Endothelial cell of coronary artery (primary cell): ENCODE measurements around the gene DPP7. TPM values are rescaled to one million over a fixed set of nuclear protein-coding genes. Genes with fewer than 3 reads are reported as not detected.

Experiments used
- total RNA-seq: library from RNA; depleted of rRNA; stranded (reverse); fragments of >200 nt; gene quantifications from 2 replicates; pipeline ENCODE4 v1.2.3, GENCODE V29; 2014

DPP7 gene
- 76.0 and 87.4 TPM in 2 replicates for total RNA-seq

DNA sequence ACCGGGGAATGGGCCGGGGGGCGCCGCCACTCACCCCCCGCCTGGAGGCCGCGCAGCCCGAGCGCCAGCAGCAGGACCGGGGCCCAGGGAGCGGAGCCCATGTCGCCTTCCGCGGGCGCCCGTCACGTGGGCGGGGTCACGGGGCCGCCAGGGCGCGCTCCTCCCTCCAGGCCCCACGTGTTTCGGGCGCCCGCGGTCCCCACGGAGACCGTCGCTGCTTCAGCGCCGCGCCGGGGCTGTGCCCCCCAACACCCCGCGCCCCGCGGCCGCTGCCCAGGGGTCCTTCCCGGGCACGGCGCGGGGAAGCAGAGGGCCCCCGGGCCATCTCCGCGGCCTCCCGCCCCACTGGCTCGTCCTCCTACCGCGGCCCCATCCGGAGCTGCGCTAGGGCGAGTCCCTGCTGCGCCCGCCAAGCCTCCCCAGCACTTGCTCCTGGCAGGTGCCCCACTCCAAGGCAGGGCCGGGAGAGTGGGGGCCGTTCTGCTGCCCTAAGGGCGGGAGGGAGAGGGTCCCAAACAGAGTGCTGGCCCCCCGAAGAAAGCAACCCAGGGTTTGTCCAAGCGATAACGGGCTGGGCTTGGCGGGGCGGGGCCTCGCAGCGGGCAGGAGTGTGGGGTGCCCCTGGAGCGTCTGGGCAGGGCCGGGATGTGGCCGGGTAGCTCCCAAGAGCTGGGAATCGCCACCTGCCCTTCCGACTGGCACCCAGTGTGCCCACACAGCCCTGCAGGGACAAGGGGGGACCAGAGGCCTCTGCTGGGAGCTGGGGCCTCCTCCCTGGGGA lies at the start of gene DPP7:
DPP7 (minus strand) TSS at position 121 of the 781 bp plus-strand sequence; CDS start at position 101, 20 bp downstream.

DNA sequence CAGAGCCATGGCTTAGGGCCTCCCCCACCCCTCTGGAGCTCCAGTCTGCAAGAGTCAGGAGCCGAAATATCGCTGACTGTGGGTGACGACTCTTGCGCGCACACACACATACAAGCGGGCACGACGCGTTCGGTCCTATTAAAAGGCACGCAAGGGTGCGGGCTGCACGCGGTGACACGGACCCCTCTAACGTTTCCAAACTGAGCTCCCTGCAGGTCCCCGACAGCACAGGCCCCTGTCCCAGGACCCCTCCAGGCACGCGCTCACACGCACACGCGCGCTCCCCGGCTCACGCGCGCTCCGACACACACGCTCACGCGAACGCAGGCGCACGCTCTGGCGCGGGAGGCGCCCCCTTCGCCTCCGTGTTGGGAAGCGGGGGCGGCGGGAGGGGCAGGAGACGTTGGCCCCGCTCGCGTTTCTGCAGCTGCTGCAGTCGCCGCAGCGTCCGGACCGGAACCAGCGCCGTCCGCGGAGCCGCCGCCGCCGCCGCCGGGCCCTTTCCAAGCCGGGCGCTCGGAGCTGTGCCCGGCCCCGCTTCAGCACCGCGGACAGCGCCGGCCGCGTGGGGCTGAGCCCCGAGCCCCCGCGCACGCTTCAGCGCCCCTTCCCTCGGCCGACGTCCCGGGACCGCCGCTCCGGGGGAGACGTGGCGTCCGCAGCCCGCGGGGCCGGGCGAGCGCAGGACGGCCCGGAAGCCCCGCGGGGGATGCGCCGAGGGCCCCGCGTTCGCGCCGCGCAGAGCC lies 24.4 kb upstream of the DPP7 start, which contains the start of gene GRIN1:
GRIN1 (plus strand) TSS at position 433 of the 746 bp plus-strand sequence. CDS start 333 bp downstream, outside the sequence.

DNA sequence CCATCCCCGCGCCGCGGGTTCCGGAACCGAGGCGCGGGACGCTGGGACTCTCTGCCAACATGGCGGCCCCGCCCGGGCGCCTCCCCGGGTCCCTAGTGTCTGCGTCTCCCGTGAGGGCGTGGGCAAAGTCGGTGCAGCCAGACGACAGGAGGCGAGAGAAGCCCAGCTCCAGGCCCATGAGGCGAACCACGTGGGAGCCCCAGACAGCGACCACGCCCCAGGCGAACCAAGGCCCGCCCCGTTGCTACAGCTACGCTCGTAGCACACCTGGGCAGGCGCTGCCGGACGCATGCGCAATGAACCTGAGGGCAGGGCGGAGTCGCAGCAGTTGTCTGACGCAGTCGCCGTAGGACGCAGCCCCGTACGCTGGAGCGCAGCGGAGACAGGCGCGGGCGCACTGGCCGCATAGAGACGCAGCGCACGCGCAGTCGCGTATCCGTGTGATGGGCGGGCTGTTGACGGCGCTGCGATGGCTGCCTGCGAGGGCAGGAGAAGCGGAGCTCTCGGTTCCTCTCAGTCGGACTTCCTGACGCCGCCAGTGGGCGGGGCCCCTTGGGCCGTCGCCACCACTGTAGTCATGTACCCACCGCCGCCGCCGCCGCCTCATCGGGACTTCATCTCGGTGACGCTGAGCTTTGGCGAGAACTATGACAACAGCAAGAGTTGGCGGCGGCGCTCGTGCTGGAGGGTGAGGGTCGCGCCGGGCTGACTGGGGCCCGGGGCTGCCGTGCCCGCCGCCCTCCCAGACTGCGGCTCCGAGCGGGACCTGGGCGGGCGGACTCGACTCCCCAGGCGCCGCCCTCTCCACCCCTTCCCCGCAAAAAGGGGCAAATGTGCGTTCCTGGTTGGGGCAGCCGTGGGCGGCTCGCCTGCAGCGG lies 27.8 kb downstream of the DPP7 start, which contains the start of gene MAN1B1:
MAN1B1 (plus strand) TSS at position 455 of the 878 bp plus-strand sequence; CDS start at position 470, 15 bp downstream.

DNA sequence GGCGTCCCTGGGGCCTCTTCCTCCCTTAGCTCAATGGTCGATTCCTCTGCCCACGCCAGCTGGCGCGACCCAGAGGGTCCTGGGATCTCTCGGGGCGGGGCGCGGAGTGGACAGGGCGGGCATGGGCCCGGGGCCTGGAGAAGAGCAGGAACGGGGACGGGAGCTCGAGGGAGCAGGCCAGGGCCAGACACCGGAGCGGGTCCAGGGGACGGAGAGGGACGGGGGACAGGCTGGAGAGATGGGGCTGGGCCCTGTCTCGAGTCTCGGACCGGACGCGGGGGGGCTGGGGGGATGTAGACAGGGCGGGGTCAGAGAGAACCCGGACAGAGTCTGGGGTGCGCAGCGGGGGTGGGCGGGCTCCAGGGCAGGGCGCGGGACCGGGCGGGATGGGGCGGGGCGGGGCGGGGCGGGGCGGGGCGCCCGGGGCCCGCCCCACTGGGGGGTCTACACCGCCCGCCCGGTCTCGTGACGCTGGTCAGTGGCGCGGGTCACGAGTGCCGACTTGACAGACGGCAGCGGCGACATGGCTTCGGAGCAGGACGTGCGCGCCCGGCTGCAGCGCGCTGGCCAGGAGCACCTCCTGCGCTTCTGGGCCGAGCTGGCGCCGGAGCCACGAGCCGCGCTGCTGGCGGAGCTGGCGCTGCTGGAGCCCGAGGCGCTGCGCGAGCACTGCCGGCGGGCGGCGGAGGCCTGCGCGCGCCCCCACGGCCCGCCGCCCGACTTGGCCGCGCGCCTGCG lies 37.4 kb downstream of the DPP7 start, which contains the start of gene UAP1L1:
UAP1L1 (plus strand) TSS at position 508 of the 738 bp plus-strand sequence; CDS start at position 524, 16 bp downstream.

DNA sequence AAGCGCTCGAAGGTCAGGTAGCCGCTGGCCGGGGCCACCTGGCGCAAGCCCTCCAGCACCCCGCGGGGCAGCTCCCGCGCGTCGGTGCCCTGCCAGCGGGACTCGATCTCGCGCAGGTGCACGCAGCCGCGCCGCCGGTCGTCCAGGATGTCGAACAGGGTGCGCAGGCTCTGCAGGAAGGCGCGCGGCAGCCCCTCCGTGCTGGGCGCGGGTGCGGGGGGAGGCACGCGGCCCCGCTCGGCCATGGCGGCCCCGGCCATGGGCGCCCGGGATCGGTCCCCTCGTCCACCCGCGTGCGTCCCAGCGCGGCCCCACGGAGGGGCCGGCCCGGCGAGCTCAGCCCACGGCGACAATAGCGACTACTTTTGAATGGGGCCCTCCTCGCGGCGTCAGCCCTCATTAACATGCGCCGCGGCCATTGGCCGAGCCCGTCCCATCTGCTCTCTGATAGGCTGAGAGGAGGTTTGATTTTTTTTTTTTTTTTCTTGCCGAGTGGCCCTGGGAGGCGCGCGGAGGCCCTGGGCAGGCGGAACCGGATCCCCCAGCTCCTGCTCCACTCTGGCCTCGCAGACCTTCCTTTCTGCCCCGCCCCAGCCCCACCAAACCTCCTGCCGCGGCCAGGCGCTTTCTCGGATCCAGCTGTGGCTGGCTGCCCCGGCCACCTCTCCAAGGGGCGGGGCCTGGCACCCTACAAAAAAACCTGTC lies 44.2 kb downstream of the DPP7 start, which contains the start of gene SAPCD2:
SAPCD2 (minus strand) TSS at position 357 of the 705 bp plus-strand sequence; CDS start at position 260, 97 bp downstream.

Other genes with a start within 250 kb of the DPP7 start
- 442 and 468 TPM in 2 replicates for gene EDF1, start 248.4 kb downstream of the DPP7 start, total RNA-seq
- 11.6 and 16.9 TPM in 2 replicates for gene TRAF2, start 228.2 kb downstream of the DPP7 start, total RNA-seq
- gene FBXW5, start 170.0 kb downstream of the DPP7 start, total RNA-seq, result 154 and 194 TPM in 2 replicates
- 0.19 and 0.72 TPM in 2 replicates for gene C8G, start 169.5 kb downstream of the DPP7 start, total RNA-seq
- gene LCN12, start 162.5 kb downstream of the DPP7 start, total RNA-seq, result 0.09 TPM in 1 of 2 replicates, not detected in the other
- gene PTGDS, start 137.2 kb downstream of the DPP7 start, total RNA-seq, result 0.56 TPM in 1 of 2 replicates, not detected in the other
- 0.19 TPM in 1 of 2 replicates, not detected in the other for gene LCNL1, start 131.7 kb downstream of the DPP7 start, total RNA-seq
- gene PAXX, start 122.3 kb downstream of the DPP7 start, total RNA-seq, result 14.8 and 18.4 TPM in 2 replicates
- gene CLIC3, start 118.2 kb downstream of the DPP7 start, total RNA-seq, result 0.90 and 7.6 TPM in 2 replicates
- gene ABCA2, start 86.5 kb downstream of the DPP7 start, total RNA-seq, result 11.0 and 27.3 TPM in 2 replicates
- gene FUT7, start 82.6 kb downstream of the DPP7 start, total RNA-seq, result not detected in 2 replicates
- gene NPDC1, start 68.6 kb downstream of the DPP7 start, total RNA-seq, result 29.4 and 39.3 TPM in 2 replicates
- not detected in 2 replicates for gene ENTPD2, start 60.7 kb downstream of the DPP7 start, total RNA-seq
- 5.5 and 15.9 TPM in 2 replicates for gene SAPCD2, start 44.2 kb downstream of the DPP7 start, total RNA-seq
- 8.7 and 11.6 TPM in 2 replicates for gene UAP1L1, start 37.2 kb downstream of the DPP7 start, total RNA-seq
- gene MAN1B1, start 27.7 kb downstream of the DPP7 start, total RNA-seq, result 54.5 and 71.4 TPM in 2 replicates
- gene GRIN1, start 24.4 kb upstream of the DPP7 start, total RNA-seq, result under 0.01 and 0.09 TPM in 2 replicates
- not detected in 2 replicates for gene LRRC26, start 55.3 kb upstream of the DPP7 start, total RNA-seq
- not detected in 2 replicates for gene TMEM210, start 57.3 kb upstream of the DPP7 start, total RNA-seq
- 21.3 and 26.8 TPM in 2 replicates for gene ANAPC2, start 73.8 kb upstream of the DPP7 start, total RNA-seq
- gene SSNA1, start 73.9 kb upstream of the DPP7 start, total RNA-seq, result 108 and 110 TPM in 2 replicates
- gene TPRN, start 86.0 kb upstream of the DPP7 start, total RNA-seq, result 4.4 and 5.6 TPM in 2 replicates
- gene TMEM203, start 90.9 kb upstream of the DPP7 start, total RNA-seq, result 22.7 and 26.8 TPM in 2 replicates
- 2.7 and 3.7 TPM in 2 replicates for gene NDOR1, start 91.0 kb upstream of the DPP7 start, total RNA-seq
- gene RNF208, start 107.5 kb upstream of the DPP7 start, total RNA-seq, result 0.09 and 0.19 TPM in 2 replicates
- gene CYSRT1, start 110.4 kb upstream of the DPP7 start, total RNA-seq, result 0.19 and 0.45 TPM in 2 replicates
- under 0.01 TPM in 1 of 2 replicates, not detected in the other for gene RNF224, start 112.8 kb upstream of the DPP7 start, total RNA-seq
- gene SLC34A3, start 116.2 kb upstream of the DPP7 start, total RNA-seq, result not detected in 2 replicates
- 208 and 307 TPM in 2 replicates for gene TUBB4B, start 126.6 kb upstream of the DPP7 start, total RNA-seq
- gene STPG3, start 136.6 kb upstream of the DPP7 start, total RNA-seq, result not detected in 2 replicates
- 63.9 and 65.0 TPM in 2 replicates for gene NELFB, start 140.6 kb upstream of the DPP7 start, total RNA-seq
- 27.3 and 27.6 TPM in 2 replicates for gene TOR4A, start 163.0 kb upstream of the DPP7 start, total RNA-seq
- gene NRARP, start 187.5 kb upstream of the DPP7 start, total RNA-seq, result 23.3 and 32.2 TPM in 2 replicates